ENCODE results near the gene TRAPPC12. TPM values are rescaled to one million over a fixed set of nuclear protein-coding genes. Genes with fewer than 3 reads are reported as not detected.
"Not testable (repeated sequence)": the region's sequence is repeated elsewhere in the genome, so short reads cannot be mapped to it uniquely, and the experiment has no call there.

The TRAPPC12 gene
- total RNA-seq, 2 experiments from 2014 or later, result 106 to 116 TPM

DNA sequence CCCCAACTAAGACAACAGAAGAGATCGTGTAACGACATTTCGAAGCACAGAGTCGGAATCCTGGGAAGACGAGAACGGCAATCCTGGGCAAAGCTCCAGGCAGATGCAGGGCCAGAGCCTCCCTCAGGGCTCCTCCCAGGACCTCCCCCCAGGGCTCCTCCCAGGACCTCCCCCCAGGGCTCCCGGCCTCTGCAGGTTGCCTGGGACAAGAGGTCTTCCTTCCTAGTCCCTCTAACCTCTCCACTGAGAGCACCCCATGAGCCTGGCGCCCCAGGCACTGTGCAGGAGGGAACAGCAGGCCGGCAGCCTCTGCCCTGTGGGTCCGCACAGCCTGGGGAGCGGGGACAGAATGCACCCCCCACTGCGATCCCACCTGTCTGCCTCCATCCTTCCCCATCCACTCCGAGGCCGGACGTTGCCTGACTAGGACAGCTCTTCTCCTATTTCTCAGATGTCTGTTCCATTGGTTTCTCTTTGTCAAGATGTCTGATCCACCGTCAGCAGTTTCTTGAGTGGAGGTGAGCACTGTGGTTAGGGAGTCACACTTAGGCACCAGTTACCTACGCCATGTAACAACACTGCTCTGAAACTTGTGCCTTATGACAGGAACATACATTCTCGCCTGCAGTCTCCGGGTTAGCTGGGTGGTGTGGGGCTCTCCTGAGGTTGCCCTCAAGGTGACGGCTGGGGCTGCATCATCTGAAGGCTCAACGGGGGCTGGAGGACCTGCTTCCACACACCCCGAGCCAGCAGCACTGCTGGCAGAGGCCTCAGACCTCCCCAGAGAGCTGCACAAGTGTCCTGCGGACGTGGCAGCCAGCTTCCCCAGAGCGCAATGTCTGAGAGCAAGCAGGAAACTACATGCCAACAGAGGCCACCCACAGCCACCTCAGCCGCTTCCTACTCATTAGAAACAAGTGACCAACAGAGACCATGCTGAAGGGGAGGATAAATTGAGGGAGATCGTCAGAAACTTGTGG, 111.0 kb downstream of the TRAPPC12 start:
- H3K36me3 Mint-ChIP-seq, result no peaks in the 10 kb centered on the region
- DNase-seq (no peak), ATAC-seq (ENCODE audit: low read depth) (peak; percentile 45)
- POLR2A ChIA-PET, result no interaction called here
- peaks cover 8% of the 10 kb centered on the region for H3K4me1 Mint-ChIP-seq
- no peaks in the 10 kb centered on the region for H3K9me3 Mint-ChIP-seq
- H3K27ac Mint-ChIP-seq, result peak overlapping the region; percentile 74
- H3K4me3 Mint-ChIP-seq, result peak overlapping the region; percentile 47
- no peaks in the 10 kb centered on the region for H3K27me3 Mint-ChIP-seq

DNA sequence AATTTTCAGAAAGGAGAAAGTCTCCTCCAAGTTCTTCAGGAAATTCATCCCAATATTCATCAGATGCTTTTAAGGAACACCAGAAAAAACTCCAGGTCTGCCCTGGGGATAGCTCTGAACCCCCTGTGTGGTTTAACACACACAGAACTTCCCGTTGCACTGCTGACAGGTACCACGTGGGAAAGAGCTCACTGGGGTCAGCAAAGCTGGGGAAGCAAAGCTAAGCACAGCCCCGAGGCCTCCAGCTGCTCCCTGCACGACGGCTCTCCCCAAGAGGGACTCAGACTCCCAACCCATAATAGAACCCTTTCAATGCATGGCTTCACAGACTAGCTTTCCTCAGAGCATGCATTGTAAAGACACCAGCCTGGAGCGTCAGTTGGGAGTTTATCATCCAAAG, 111.8 kb downstream of the TRAPPC12 start:
- no peaks in the 10 kb centered on the region for H3K9me3 Mint-ChIP-seq
- H3K36me3 Mint-ChIP-seq, result no peaks in the 10 kb centered on the region
- peaks cover 8% of the 10 kb centered on the region for H3K4me1 Mint-ChIP-seq
- no peak overlapping the region for H3K27ac Mint-ChIP-seq
- DNase-seq (no peak), ATAC-seq (ENCODE audit: low read depth) (no peak)
- POLR2A ChIA-PET, result no interaction called here
- no peak overlapping the region for H3K4me3 Mint-ChIP-seq
- H3K27me3 Mint-ChIP-seq, result no peaks in the 10 kb centered on the region

DNA sequence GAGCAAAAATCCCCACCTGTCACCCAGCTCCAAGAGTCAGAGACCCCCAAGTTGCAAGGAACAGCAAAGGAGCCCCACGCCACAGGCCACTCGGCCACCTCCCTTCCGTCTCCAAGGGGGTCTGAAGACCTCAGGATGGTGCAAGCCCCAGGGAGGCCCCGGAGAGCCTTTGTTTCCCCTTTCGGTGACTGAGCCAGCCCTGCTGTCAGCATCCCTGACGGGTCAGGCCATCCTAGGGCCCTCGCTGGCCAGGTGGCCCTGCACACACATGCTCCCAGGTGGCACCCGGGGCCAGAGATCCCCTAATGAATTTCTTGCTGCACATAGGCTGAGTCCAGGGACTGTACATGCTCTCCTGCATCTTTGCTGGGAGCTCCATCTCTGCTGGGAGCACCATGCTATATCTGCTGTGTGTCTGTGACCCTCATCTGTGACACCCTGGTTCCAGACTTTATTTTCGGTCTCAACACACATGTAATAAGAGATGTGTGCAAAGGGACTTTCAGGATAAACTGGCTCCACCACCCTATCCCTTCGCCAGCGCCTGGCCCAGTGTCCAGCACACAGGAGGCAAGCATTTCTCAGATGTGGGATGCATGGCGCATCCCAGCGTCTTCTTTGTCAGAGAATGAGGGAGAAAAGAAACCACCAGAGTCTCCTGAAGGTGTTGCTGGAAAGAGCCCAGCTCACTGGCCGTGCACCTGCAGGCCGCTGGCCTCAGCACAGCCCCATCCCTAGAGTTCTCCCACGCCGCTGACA, 112.4 kb downstream of the TRAPPC12 start:
- ATAC-seq (ENCODE audit: low read depth), result no peak
- H3K4me3 Mint-ChIP-seq, result no peak overlapping the region
- peaks cover 8% of the 10 kb centered on the region for H3K4me1 Mint-ChIP-seq
- H3K27ac Mint-ChIP-seq, result no peak overlapping the region
- no peak for DNase-seq
- no peaks in the 10 kb centered on the region for H3K27me3 Mint-ChIP-seq
- peaks cover 1% of the 10 kb centered on the region for H3K36me3 Mint-ChIP-seq
- H3K9me3 Mint-ChIP-seq, result no peaks in the 10 kb centered on the region
- POLR2A ChIA-PET, result no interaction called here

DNA sequence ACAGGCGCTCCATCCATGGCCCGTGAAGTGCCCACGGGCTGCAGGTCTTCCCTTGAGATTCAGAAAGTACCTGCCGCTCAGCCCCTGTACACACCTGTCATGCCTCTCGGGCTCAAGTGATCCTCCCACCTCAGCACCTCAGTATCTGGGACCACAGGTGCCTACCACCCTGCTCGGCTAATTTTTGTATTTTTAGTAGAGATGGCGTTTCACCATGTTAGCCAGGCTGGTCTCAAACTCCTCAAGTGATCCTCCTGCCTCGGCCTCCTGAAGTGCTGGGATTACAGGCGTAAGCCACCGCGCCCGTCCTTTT, 112.9 kb downstream of the TRAPPC12 start:
- DNase-seq; H3K27me3 Mint-ChIP-seq; H3K36me3 Mint-ChIP-seq; ATAC-seq (ENCODE audit: low read depth); POLR2A ChIA-PET; H3K27ac Mint-ChIP-seq; H3K9me3 Mint-ChIP-seq; H3K4me3 Mint-ChIP-seq; H3K4me1 Mint-ChIP-seq: not testable (repeated sequence)

GRCh38 chr2:3492951-3493614, 113.6 kb downstream of the TRAPPC12 start:
- H3K27ac Mint-ChIP-seq, result no peak overlapping the region
- peaks cover 8% of the 10 kb centered on the region for H3K4me1 Mint-ChIP-seq
- ATAC-seq (ENCODE audit: low read depth) (no peak), DNase-seq (no peak)
- H3K27me3 Mint-ChIP-seq, result no peaks in the 10 kb centered on the region
- H3K36me3 Mint-ChIP-seq, result peaks cover 2% of the 10 kb centered on the region
- POLR2A ChIA-PET, result no interaction called here
- no peak overlapping the region for H3K4me3 Mint-ChIP-seq
- no peaks in the 10 kb centered on the region for H3K9me3 Mint-ChIP-seq

- H3K4me3 Mint-ChIP-seq, result no peak overlapping the region
- POLR2A ChIA-PET, result no interaction called here
Observed at GRCh38 chr2:3493615-3494007, 114.1 kb downstream of the TRAPPC12 start.

GRCh38 chr2:3494984-3495666, 115.6 kb downstream of the TRAPPC12 start:
- Mint-ChIP-seq H3K9me3 (no peaks in the 10 kb centered on the region), H3K27ac (no peak overlapping the region)
- POLR2A ChIA-PET, result no interaction called here

More at GRCh38 chr2:3493615-3494007, 114.1 kb downstream of the TRAPPC12 start:
- H3K9me3 Mint-ChIP-seq, result no peaks in the 10 kb centered on the region
- H3K27ac Mint-ChIP-seq, result no peak overlapping the region
- peak; percentile 49 for ATAC-seq (ENCODE audit: low read depth)
- no peak for DNase-seq
- H3K4me1 Mint-ChIP-seq, result peaks cover 8% of the 10 kb centered on the region
- H3K36me3 Mint-ChIP-seq, result peaks cover 2% of the 10 kb centered on the region
- no peaks in the 10 kb centered on the region for H3K27me3 Mint-ChIP-seq

DNA sequence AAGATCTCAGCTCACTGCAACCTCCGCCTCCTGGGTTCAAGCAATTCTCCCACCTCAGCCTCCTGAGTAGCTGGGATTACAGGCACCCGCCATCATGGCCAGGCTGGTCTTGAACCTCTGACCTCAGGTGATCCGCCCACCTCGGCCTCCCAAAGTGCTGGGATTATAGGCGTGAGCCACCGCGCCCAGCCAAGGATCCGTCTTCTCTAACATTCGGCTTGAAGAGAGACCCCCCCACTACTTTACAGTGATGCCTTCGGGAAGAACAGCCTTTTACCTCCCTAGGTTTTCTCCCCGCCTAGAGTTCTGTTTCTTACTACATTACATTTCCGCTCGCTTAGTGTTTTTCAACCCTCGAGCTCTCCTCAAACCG, 117.2 kb downstream of the TRAPPC12 start:
- H3K27ac Mint-ChIP-seq; H3K36me3 Mint-ChIP-seq; H3K27me3 Mint-ChIP-seq; H3K4me3 Mint-ChIP-seq; POLR2A ChIA-PET; H3K9me3 Mint-ChIP-seq; DNase-seq; ATAC-seq (ENCODE audit: low read depth); H3K4me1 Mint-ChIP-seq: not testable (repeated sequence)

More at GRCh38 chr2:3494984-3495666, 115.6 kb downstream of the TRAPPC12 start:
- Mint-ChIP-seq H3K36me3 (peaks cover 2% of the 10 kb centered on the region), H3K4me3 (no peak overlapping the region), H3K4me1 (peaks cover 8% of the 10 kb centered on the region), H3K27me3 (no peaks in the 10 kb centered on the region)
- DNase-seq, result no peak
- ATAC-seq (ENCODE audit: low read depth), result no peak

DNA sequence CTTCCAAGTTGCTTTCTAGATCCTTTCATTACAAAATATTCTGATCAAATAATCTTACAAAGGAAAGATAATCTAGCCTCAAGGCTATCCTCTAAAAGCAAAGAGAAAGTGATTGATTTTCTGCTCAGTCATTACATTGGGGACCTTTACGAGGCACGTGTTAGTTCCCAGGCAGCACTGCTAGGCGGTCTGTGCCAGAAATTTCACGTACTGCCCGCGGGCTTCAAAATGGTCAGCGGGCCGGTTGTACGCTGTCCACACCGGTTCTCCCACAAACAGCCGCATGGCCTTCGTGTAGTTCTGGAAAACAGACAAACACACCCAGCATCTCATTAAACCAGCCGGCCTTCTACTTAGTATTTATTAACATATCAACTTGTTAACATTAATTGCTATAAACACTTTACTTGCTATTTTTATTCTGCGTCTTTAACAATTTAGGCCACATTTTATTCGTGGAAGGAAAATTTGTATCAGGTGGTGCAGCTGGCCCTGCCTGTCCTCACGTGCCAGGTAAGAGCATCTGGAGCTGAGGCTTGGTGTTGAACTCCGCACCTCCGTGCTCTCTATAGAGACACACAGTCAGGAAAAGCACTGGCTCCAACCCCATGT, 119.4 kb downstream of the TRAPPC12 start:
- peaks cover 10% of the 10 kb centered on the region for H3K36me3 Mint-ChIP-seq
- ATAC-seq (ENCODE audit: low read depth) (no peak), DNase-seq (no peak)
- H3K4me1 Mint-ChIP-seq, result no peaks in the 10 kb centered on the region
- POLR2A ChIA-PET, result no interaction called here
- H3K4me3 Mint-ChIP-seq, result no peak overlapping the region
- no peaks in the 10 kb centered on the region for H3K27me3 Mint-ChIP-seq
- no peaks in the 10 kb centered on the region for H3K9me3 Mint-ChIP-seq
- no peak overlapping the region for H3K27ac Mint-ChIP-seq

GRCh38 chr2:3500326-3500899, 120.9 kb downstream of the TRAPPC12 start:
- H3K4me3 Mint-ChIP-seq, result no peak overlapping the region
- H3K27ac Mint-ChIP-seq, result no peak overlapping the region
- no peaks in the 10 kb centered on the region for H3K9me3 Mint-ChIP-seq
- DNase-seq (no peak), ATAC-seq (ENCODE audit: low read depth) (no peak)
- no peaks in the 10 kb centered on the region for H3K27me3 Mint-ChIP-seq
- POLR2A ChIA-PET, result no interaction called here
- peaks cover 13% of the 10 kb centered on the region for H3K36me3 Mint-ChIP-seq
- no peaks in the 10 kb centered on the region for H3K4me1 Mint-ChIP-seq

DNA sequence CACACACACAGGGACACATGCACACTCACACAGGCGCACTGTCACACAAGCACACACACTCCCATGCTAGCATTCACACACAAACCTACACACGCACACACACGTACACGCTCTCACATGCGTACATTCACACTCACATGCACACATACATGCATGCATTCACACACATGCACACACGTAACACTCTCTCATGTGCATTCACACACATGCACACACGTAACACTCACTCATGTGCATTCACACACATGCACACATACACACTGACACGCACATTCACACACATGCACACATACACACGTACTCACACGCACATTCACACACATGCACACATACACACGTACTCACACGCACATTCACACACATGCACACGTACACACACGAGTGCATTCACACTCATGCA, 123.6 kb downstream of the TRAPPC12 start:
- H3K36me3 Mint-ChIP-seq, result peaks cover 25% of the 10 kb centered on the region
- no peak overlapping the region for H3K4me3 Mint-ChIP-seq
- POLR2A ChIA-PET, result no interaction called here
- no peaks in the 10 kb centered on the region for H3K27me3 Mint-ChIP-seq
- DNase-seq, result no peak
- ATAC-seq (ENCODE audit: low read depth), result no peak
- no peak overlapping the region for H3K27ac Mint-ChIP-seq
- H3K9me3 Mint-ChIP-seq, result no peaks in the 10 kb centered on the region
- no peaks in the 10 kb centered on the region for H3K4me1 Mint-ChIP-seq

DNA sequence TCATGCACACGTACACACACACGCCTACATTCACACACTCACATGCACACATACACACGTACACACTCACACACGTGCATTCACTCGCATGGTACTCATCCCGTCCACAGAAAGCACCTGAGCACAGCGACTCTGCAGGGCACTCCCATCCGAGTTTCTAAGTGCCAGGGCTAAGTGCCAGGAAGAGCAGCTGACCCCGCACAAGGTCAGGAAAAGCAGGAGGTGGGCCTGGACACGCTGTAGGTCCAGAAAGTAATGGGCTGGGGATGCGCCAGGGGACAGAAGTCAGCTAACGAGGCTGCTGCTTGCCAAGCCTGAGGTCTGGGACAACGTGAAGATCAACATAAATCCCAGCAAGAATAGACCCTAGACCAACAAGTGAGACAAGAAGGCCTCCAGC, 124.0 kb downstream of the TRAPPC12 start:
- Mint-ChIP-seq H3K9me3 (peaks cover 2% of the 10 kb centered on the region), H3K27ac (no peak overlapping the region), H3K4me3 (no peak overlapping the region), H3K36me3 (peaks cover 27% of the 10 kb centered on the region), H3K4me1 (no peaks in the 10 kb centered on the region), H3K27me3 (no peaks in the 10 kb centered on the region)
- ATAC-seq (ENCODE audit: low read depth) (no peak), DNase-seq (no peak)
- POLR2A ChIA-PET, result no interaction called here

GRCh38 chr2:3504741-3505140, 125.2 kb downstream of the TRAPPC12 start:
- no peak overlapping the region for H3K4me3 Mint-ChIP-seq
- H3K9me3 Mint-ChIP-seq, result peaks cover 4% of the 10 kb centered on the region
- no peak overlapping the region for H3K27ac Mint-ChIP-seq
- peaks cover 34% of the 10 kb centered on the region for H3K36me3 Mint-ChIP-seq
- no peaks in the 10 kb centered on the region for H3K4me1 Mint-ChIP-seq
- ATAC-seq (ENCODE audit: low read depth) (no peak), DNase-seq (no peak)
- POLR2A ChIA-PET, result no interaction called here
- H3K27me3 Mint-ChIP-seq, result no peaks in the 10 kb centered on the region
